OCI-LY7 (cell line): ENCODE results near the gene AMPD3. TPM values are rescaled to one million over a fixed set of nuclear protein-coding genes. Genes with fewer than 3 reads are reported as not detected.

ENCODE experiments used
- BruUV-seq: library from RNA; stranded (reverse); fragments of 400-500 nt; replicated peaks from 2 replicates; lab custom pipeline; 2021; lab: Mats Ljungman, UMichigan
- CTCF ChIA-PET: fragments of 300-600 bp; sonication (Branson Sonifier 250); formaldehyde crosslinking; loops from one replicate; lab custom pipeline; 2022; ENCODE audit warnings: antibody characterized with exemption; ENCODE audit not compliant: unreplicated experiment; lab: Charles Lee
- POLR2A ChIA-PET: fragments of 300-600 bp; sonication (Branson Sonifier 250); formaldehyde crosslinking; loops from one replicate; lab custom pipeline; 2022; ENCODE audit warnings: antibody characterized with exemption; lab: Charles Lee
- DNase-seq: peaks from one replicate; pipeline ENCODE4 v3.0.0-alpha.2; 2015; ENCODE audit warnings: low spot score
- H2AFZ ChIP-seq: fragments of 200-600 bp; sonication (generic), shearing (Covaris generic); 2 replicates; pipeline ENCODE4 v1.6.1; 2014; ENCODE audit warnings: mild to moderate bottlenecking, antibody characterized with exemption, low read length, moderate library complexity
- H3K27ac ChIP-seq: fragments of 200-600 bp; sonication (generic); 2 replicates; pipeline ENCODE4 v1.5.1; 2014; ENCODE audit warnings: mixed run types, low read depth, mild to moderate bottlenecking, moderate library complexity, low read length, inconsistent platforms; ENCODE audit not compliant: poor library complexity, severe bottlenecking
- H3K36me3 ChIP-seq: fragments of 200-600 bp; sonication (generic); 2 replicates; pipeline ENCODE4 v1.6.1; 2014; ENCODE audit warnings: mild to moderate bottlenecking, antibody characterized with exemption, low read length, moderate library complexity, mixed read lengths; ENCODE audit not compliant: insufficient read depth
- H3K4me1 ChIP-seq: fragments of 200-600 bp; sonication (generic); 2 replicates; pipeline ENCODE4 v1.5.1; 2014; ENCODE audit warnings: mild to moderate bottlenecking, low read length; ENCODE audit not compliant: insufficient read depth, poor library complexity, severe bottlenecking
- H3K4me2 ChIP-seq: fragments of 200-600 bp; sonication (generic); 2 replicates; pipeline ENCODE4 v1.6.1; 2014; ENCODE audit warnings: mild to moderate bottlenecking, low read length
- H3K4me3 ChIP-seq: fragments of 200-600 bp; sonication (generic); 2 replicates; pipeline ENCODE4 v1.5.1; 2014; ENCODE audit warnings: mild to moderate bottlenecking, low read depth, low read length; ENCODE audit not compliant: poor library complexity, severe bottlenecking
- H3K79me2 ChIP-seq: fragments of 200-600 bp; sonication (generic); 2 replicates; pipeline ENCODE4 v1.6.1; 2016; ENCODE audit warnings: low read depth, mild to moderate bottlenecking, low read length, moderate library complexity, mixed read lengths; ENCODE audit not compliant: insufficient read depth
- H3K9me2 ChIP-seq: fragments of 200-600 bp; sonication (generic); 2 replicates; pipeline ENCODE4 v1.6.1; 2016; ENCODE audit warnings: mild to moderate bottlenecking, low read length, mixed read lengths; ENCODE audit not compliant: insufficient read depth
- H3K9me3 ChIP-seq: fragments of 200-600 bp; sonication (generic); 2 replicates; pipeline ENCODE4 v1.6.1; 2014; ENCODE audit warnings: mild to moderate bottlenecking, mixed run types, low read length, mixed read lengths
- H4K20me1 ChIP-seq: fragments of 200-600 bp; sonication (generic); 2 replicates; pipeline ENCODE4 v1.6.1; 2014; ENCODE audit warnings: mild to moderate bottlenecking, antibody characterized with exemption, low read length, moderate library complexity, mixed read lengths; ENCODE audit not compliant: insufficient read depth
- CTCF ChIP-seq: fragments of 200-600 bp; sonication (generic); conservative IDR thresholded peaks from 2 replicates; pipeline ENCODE4 v1.5.1; 2014; ENCODE audit warnings: mild to moderate bottlenecking, antibody characterized with exemption, low read length, moderate library complexity, mixed read lengths
- EZH2phosphoT487 ChIP-seq: fragments of 200-600 bp; sonication (generic); IDR thresholded peaks from 2 replicates; pipeline ENCODE4 v1.6.1; 2018; ENCODE audit warnings: low read depth, borderline replicate concordance, mild to moderate bottlenecking, mixed run types, antibody characterized with exemption, low read length, moderate library complexity, mixed read lengths
- intact Hi-C: fragments of 100-400 bp; cut with micrococcal nuclease; formaldehyde crosslinking; loops from one replicate; pipeline ENCODE4 v1.10.0; 2022; ENCODE audit not compliant: unreplicated experiment
- total RNA-seq, 2 experiments: library from RNA; depleted of rRNA in 1 of 2; stranded (reverse); fragments of >200 nt in 1 of 2; shearing (Covaris generic) in 1 of 2; gene quantifications; 2 replicates each; pipeline ENCODE4 v1.2.3, GENCODE V29; 2014 to 2022

AMPD3 gene
- total RNA-seq, 2 experiments from 2014 or later, result 13.5 to 25.6 TPM

DNA sequence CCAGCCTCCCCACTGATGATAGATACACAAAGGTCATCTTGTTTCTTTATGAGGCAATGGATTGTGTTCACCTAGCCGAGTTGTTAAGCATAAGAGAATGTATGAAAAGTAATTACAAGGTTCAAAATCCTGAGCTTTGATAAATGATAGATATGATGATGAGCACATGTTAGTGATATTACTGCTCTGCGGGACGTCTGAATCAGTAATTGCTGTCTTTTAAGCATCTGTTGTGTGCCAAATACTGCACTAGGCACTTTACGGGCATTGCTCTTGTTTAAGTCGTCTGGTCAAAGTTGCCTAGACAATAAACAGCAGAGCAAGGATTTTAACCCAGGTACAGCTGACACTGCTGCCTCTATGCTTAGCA, 86.5 kb downstream of the AMPD3 start:
- DNase-seq, result no peak
- Histone ChIP-seq H3K27ac (no peak overlapping the region), H3K4me3 (peak overlapping the region; percentile 81), H3K9me3 (peaks cover 7% of the 10 kb centered on the region; the same call in 1 of the 2 replicates), H3K4me1 (peaks cover 7% of the 10 kb centered on the region), H3K36me3 (no peaks in the 10 kb centered on the region), H4K20me1 (no peaks in the 10 kb centered on the region), H3K79me2 (no peaks in the 10 kb centered on the region), H3K9me2 (no peaks in the 10 kb centered on the region), H2AFZ (peak overlapping the region; percentile 99), H3K4me2 (peak overlapping the region; percentile 87)
- no peak for TF ChIP-seq EZH2phosphoT487
- no peak for TF ChIP-seq CTCF
- CTCF ChIA-PET, result interaction anchor here (1.0 to 2.1 kb wide), 5 partner anchors 9 to 320 kb away, joined by 3 to 7 read pairs (median 4); no protein-coding TSS in a partner anchor
- no TSS peak for BruUV-seq
- intact Hi-C loops, result loop anchor here (2.0 to 10.0 kb wide), 3 partner anchors 85 to 193 kb away; no protein-coding TSS in a partner anchor
- POLR2A ChIA-PET, result interaction anchor here (0.5 to 3.7 kb wide), 6 partner anchors 10 to 293 kb away, joined by 3 to 24 read pairs (median 9); partner anchors contain the start of gene AMPD3

DNA sequence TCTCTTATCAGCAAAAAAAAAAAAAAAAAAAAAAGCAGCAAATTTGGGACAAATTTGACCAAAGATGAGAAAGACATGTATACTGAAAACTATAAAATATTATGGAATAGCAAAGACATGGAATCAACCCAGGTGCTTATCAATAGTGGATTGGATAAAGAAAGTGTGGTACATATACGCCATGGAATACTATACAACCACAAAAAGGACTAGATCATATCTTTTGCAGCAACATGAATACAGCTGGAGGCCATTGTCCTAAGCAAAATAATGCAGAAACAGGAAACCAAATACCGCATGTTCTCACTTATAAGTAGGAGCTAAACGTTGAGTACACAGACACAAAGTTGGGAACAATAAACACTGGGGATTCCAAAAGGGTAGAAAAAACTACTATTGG, 87.7 kb downstream of the AMPD3 start:
- H4K20me1 ChIP-seq, result no peaks in the 10 kb centered on the region
- no peak overlapping the region for H3K27ac ChIP-seq
- H2AFZ ChIP-seq, result no peak overlapping the region
- H3K4me1 ChIP-seq, result peaks cover 7% of the 10 kb centered on the region
- ChIA-PET CTCF (no interaction called here), POLR2A (interaction anchor here (0.6 to 3.7 kb wide), 3 partner anchors 67 to 135 kb away, joined by 3 to 24 read pairs (median 6); partner anchors contain the start of gene AMPD3)
- no peaks in the 10 kb centered on the region for H3K36me3 ChIP-seq
- intact Hi-C loops, result loop anchor here (10.0 kb wide), 2 partner anchors 128 to 192 kb away; no protein-coding TSS in a partner anchor
- H3K4me2 ChIP-seq, result no peak overlapping the region
- H3K4me3 ChIP-seq, result no peak overlapping the region
- no peak for TF ChIP-seq CTCF
- TF ChIP-seq EZH2phosphoT487, result no peak
- H3K79me2 ChIP-seq, result no peaks in the 10 kb centered on the region
- no peaks in the 10 kb centered on the region for H3K9me2 ChIP-seq
- BruUV-seq, result no TSS peak
- DNase-seq, result no peak
- peaks cover 7% of the 10 kb centered on the region; the same call in 1 of the 2 replicates for H3K9me3 ChIP-seq

GRCh38 chr11:10543782-10544181, 88.7 kb downstream of the AMPD3 start:
- Histone ChIP-seq H3K36me3 (no peaks in the 10 kb centered on the region), H3K4me1 (peaks cover 7% of the 10 kb centered on the region), H3K9me2 (no peaks in the 10 kb centered on the region), H3K9me3 (peaks cover 7% of the 10 kb centered on the region; the same call in 1 of the 2 replicates), H2AFZ (no peak overlapping the region), H3K4me3 (no peak overlapping the region), H3K79me2 (no peaks in the 10 kb centered on the region), H3K27ac (no peak overlapping the region), H3K4me2 (no peak overlapping the region), H4K20me1 (no peaks in the 10 kb centered on the region)
- TF ChIP-seq EZH2phosphoT487, result no peak
- TF ChIP-seq CTCF, result no peak
- CTCF ChIA-PET, result no interaction called here
- no TSS peak for BruUV-seq
- POLR2A ChIA-PET, result interaction anchor here (0.6 kb wide), 1 partner anchor 230 kb away, joined by 6 read pairs; no protein-coding TSS in a partner anchor
- no peak for DNase-seq
- intact Hi-C loops, result loop anchor here (10.0 kb wide), 2 partner anchors 129 to 191 kb away; no protein-coding TSS in a partner anchor
